CD4-positive, CD25-positive, alpha-beta regulatory T cell (primary cell): ENCODE results near the gene SETBP1. TPM values are rescaled to one million over a fixed set of nuclear protein-coding genes. Genes with fewer than 3 reads are reported as not detected.

ENCODE experiments used
- ATAC-seq, 2 donors: fragments of 150-1000 bp; cut with Tn5 transposase; one replicate each; pipeline ENCODE4 v1.10.0; 2021; ENCODE audit warnings: low read depth in 2 of 2, moderate number of reproducible peaks in 2 of 2, moderate library complexity in 1 of 2
- DNase-seq, 3 donors: peaks; one replicate each; pipeline versions ENCODE4 v3.0.0 to v3.0.0-alpha.2; 2012 to 2022; ENCODE audit warnings: mixed read lengths in 1 of 3
- H3K27ac ChIP-seq: one replicate; pipeline ENCODE4 v1.7.0; 2013; ENCODE audit warnings: mild to moderate bottlenecking, low read length; ENCODE audit not compliant: insufficient read depth, poor library complexity, severe bottlenecking
- H3K27me3 ChIP-seq: one replicate; pipeline ENCODE4 v1.7.0; 2013; ENCODE audit warnings: low read length; ENCODE audit not compliant: control insufficient read depth, insufficient read depth
- H3K36me3 ChIP-seq: one replicate; pipeline ENCODE4 v1.7.0; 2013; ENCODE audit warnings: mild to moderate bottlenecking, low read length, moderate library complexity; ENCODE audit not compliant: control insufficient read depth, insufficient read depth
- H3K4me1 ChIP-seq: 2 replicates; pipeline ENCODE4 v1.7.0; 2013; ENCODE audit warnings: mild to moderate bottlenecking, low read length; ENCODE audit not compliant: insufficient read depth, control insufficient read depth, poor library complexity, severe bottlenecking
- H3K4me3 ChIP-seq: one replicate; pipeline ENCODE4 v1.7.0; 2013; ENCODE audit warnings: low read depth, mild to moderate bottlenecking, low read length, moderate library complexity
- H3K9me3 ChIP-seq, 2 experiments: 1 replicate in 1 of 2; 2 replicates in 1 of 2; pipeline ENCODE4 v1.7.0; 2013; ENCODE audit warnings: low read length in 2 of 2, mild to moderate bottlenecking in 1 of 2, moderate library complexity in 1 of 2; ENCODE audit not compliant: control insufficient read depth in 2 of 2
- H3K27ac Mint-ChIP-seq, 3 donors: one replicate each; pipeline ENCODE4 v1.8.0; 2020 to 2022; ENCODE audit warnings: mild to moderate bottlenecking in 3 of 3, mixed read lengths in 3 of 3, moderate library complexity in 2 of 3
- H3K27me3 Mint-ChIP-seq: one replicate; pipeline ENCODE4 v1.8.0; 2022; ENCODE audit warnings: mild to moderate bottlenecking, mixed read lengths
- H3K36me3 Mint-ChIP-seq: one replicate; pipeline ENCODE4 v1.8.0; 2020; ENCODE audit warnings: mixed read lengths
- H3K4me1 Mint-ChIP-seq, 4 donors: one replicate each; pipeline ENCODE4 v1.8.0; 2020 to 2022; ENCODE audit warnings: mixed read lengths in 4 of 4, mild to moderate bottlenecking in 1 of 4
- H3K4me3 Mint-ChIP-seq, 4 donors: one replicate each; pipeline ENCODE4 v1.8.0; 2020 to 2022; ENCODE audit warnings: mild to moderate bottlenecking in 4 of 4, mixed read lengths in 4 of 4, moderate library complexity in 3 of 4
- H3K9me3 Mint-ChIP-seq, 7 donors: one replicate each; pipeline ENCODE4 v1.8.0; 2020 to 2022; ENCODE audit warnings: mixed read lengths in 7 of 7, mild to moderate bottlenecking in 3 of 7, moderate library complexity in 2 of 7
- polyA plus RNA-seq, 4 donors: library from polyadenylated mRNA; unstranded; fragments of 300-500 nt; fragmentation: Illumina TruSeq; gene quantifications; one replicate each; pipeline ENCODE4 v1.2.3, GENCODE V29; 2021
- total RNA-seq: library from RNA; stranded (reverse); gene quantifications from one replicate; pipeline ENCODE4 v1.2.3, GENCODE V29; 2022

SETBP1 gene
- total and polyA plus RNA-seq, 5 donors from 2014 or later = 0.32 to 1.6 (median 0.38) TPM; not detected in 2

GRCh38 chr18:44699572-44700261, 19.0 kb downstream of the SETBP1 start:
- Mint-ChIP-seq H3K27me3 (no peaks in the 10 kb centered on the region), H3K4me1 (peaks cover 0 to 8% (median 5%) of the 10 kb centered on the region in 4 donors), H3K36me3 (no peaks in the 10 kb centered on the region), H3K27ac (no peak overlapping the region), H3K4me3 (no peak overlapping the region), H3K9me3 (peaks cover 0 to 2% (median 0%) of the 10 kb centered on the region in 7 donors)
- Histone ChIP-seq H3K36me3 (no peaks in the 10 kb centered on the region), H3K9me3 (no peaks in the 10 kb centered on the region), H3K4me1 (no peaks in the 10 kb centered on the region), H3K27me3 (no peaks in the 10 kb centered on the region), H3K27ac (no peak overlapping the region), H3K4me3 (no peak overlapping the region)
- DNase-seq (no peak), ATAC-seq (no peak)

- H3K27ac Mint-ChIP-seq = no peak overlapping the region
- DNase-seq = no peak
- peak; percentile 44 to 47 for ATAC-seq
- H3K4me3 Mint-ChIP-seq = no peak overlapping the region
- Histone ChIP-seq H3K4me3 (no peak overlapping the region), H3K27me3 (no peaks in the 10 kb centered on the region), H3K9me3 (no peaks in the 10 kb centered on the region), H3K27ac (no peak overlapping the region), H3K36me3 (no peaks in the 10 kb centered on the region), H3K4me1 (no peaks in the 10 kb centered on the region)
- H3K27me3 Mint-ChIP-seq = no peaks in the 10 kb centered on the region
- H3K36me3 Mint-ChIP-seq = no peaks in the 10 kb centered on the region
- H3K9me3 Mint-ChIP-seq = peaks cover 0 to 2% (median 0%) of the 10 kb centered on the region in 7 donors
- H3K4me1 Mint-ChIP-seq = peaks cover 0 to 6% (median 4%) of the 10 kb centered on the region in 4 donors
Measured at GRCh38 chr18:44700652-44701051, 20.0 kb downstream of the SETBP1 start.

- peaks cover 0 to 6% (median 4%) of the 10 kb centered on the region in 4 donors for H3K4me1 Mint-ChIP-seq
- no peak overlapping the region for H3K27ac ChIP-seq
- no peaks in the 10 kb centered on the region for H3K4me1 ChIP-seq
- no peak overlapping the region for H3K4me3 Mint-ChIP-seq
- H3K27me3 ChIP-seq = no peaks in the 10 kb centered on the region
- H3K27me3 Mint-ChIP-seq = no peaks in the 10 kb centered on the region
- H3K4me3 ChIP-seq = no peak overlapping the region
- DNase-seq = no peak
- ATAC-seq = no peak
- no peak overlapping the region for H3K27ac Mint-ChIP-seq
- H3K9me3 Mint-ChIP-seq = peaks cover 0 to 2% (median 0%) of the 10 kb centered on the region in 7 donors
- no peaks in the 10 kb centered on the region for H3K36me3 ChIP-seq
- no peaks in the 10 kb centered on the region for H3K9me3 ChIP-seq
- H3K36me3 Mint-ChIP-seq = no peaks in the 10 kb centered on the region
Measured at GRCh38 chr18:44701227-44701626, 20.5 kb downstream of the SETBP1 start.

GRCh38 chr18:44702594-44702993, 21.9 kb downstream of the SETBP1 start:
- ATAC-seq = no peak
- Mint-ChIP-seq H3K9me3 (peaks cover 0 to 2% (median 0%) of the 10 kb centered on the region in 7 donors), H3K27ac (no peak overlapping the region), H3K4me1 (peaks cover 0 to 6% (median 4%) of the 10 kb centered on the region in 4 donors), H3K36me3 (no peaks in the 10 kb centered on the region), H3K4me3 (no peak overlapping the region), H3K27me3 (peaks cover 5% of the 10 kb centered on the region)
- DNase-seq = no peak
- Histone ChIP-seq H3K4me3 (no peak overlapping the region), H3K27ac (no peak overlapping the region), H3K36me3 (no peaks in the 10 kb centered on the region), H3K9me3 (no peaks in the 10 kb centered on the region), H3K27me3 (no peaks in the 10 kb centered on the region), H3K4me1 (no peaks in the 10 kb centered on the region)

GRCh38 chr18:44704135-44704789, 23.6 kb downstream of the SETBP1 start:
- no peak overlapping the region for H3K4me3 ChIP-seq
- no peaks in the 10 kb centered on the region for H3K27me3 ChIP-seq
- peaks cover 0 to 2% (median 0%) of the 10 kb centered on the region in 7 donors for H3K9me3 Mint-ChIP-seq
- H3K27ac ChIP-seq = no peak overlapping the region
- DNase-seq (no peak), ATAC-seq (no peak)
- H3K4me3 Mint-ChIP-seq = no peak overlapping the region
- H3K27me3 Mint-ChIP-seq = peaks cover 10% of the 10 kb centered on the region
- no peaks in the 10 kb centered on the region for H3K4me1 ChIP-seq
- no peak overlapping the region for H3K27ac Mint-ChIP-seq
- no peaks in the 10 kb centered on the region for H3K36me3 Mint-ChIP-seq
- H3K4me1 Mint-ChIP-seq = peaks cover 0 to 3% (median 0%) of the 10 kb centered on the region in 4 donors
- H3K36me3 ChIP-seq = no peaks in the 10 kb centered on the region
- no peaks in the 10 kb centered on the region for H3K9me3 ChIP-seq

- Mint-ChIP-seq H3K36me3 (no peaks in the 10 kb centered on the region), H3K9me3 (peaks cover 0 to 2% (median 0%) of the 10 kb centered on the region in 7 donors), H3K27ac (no peak overlapping the region), H3K27me3 (peaks cover 10% of the 10 kb centered on the region), H3K4me3 (no peak overlapping the region), H3K4me1 (peaks cover 4 to 11% (median 6%) of the 10 kb centered on the region in 4 donors)
- H3K27ac ChIP-seq = no peak overlapping the region
- H3K4me1 ChIP-seq = no peaks in the 10 kb centered on the region
- DNase-seq = no peak
- no peak overlapping the region for H3K4me3 ChIP-seq
- H3K27me3 ChIP-seq = no peaks in the 10 kb centered on the region
- no peak for ATAC-seq
- no peaks in the 10 kb centered on the region for H3K9me3 ChIP-seq
- H3K36me3 ChIP-seq = no peaks in the 10 kb centered on the region
Measured at GRCh38 chr18:44705075-44705675, 24.5 kb downstream of the SETBP1 start.

- Mint-ChIP-seq H3K4me1 (peaks cover 5 to 14% (median 9%) of the 10 kb centered on the region in 4 donors), H3K4me3 (no peak overlapping the region), H3K9me3 (peaks cover 0 to 2% (median 0%) of the 10 kb centered on the region in 7 donors), H3K36me3 (no peaks in the 10 kb centered on the region), H3K27ac (no peak overlapping the region), H3K27me3 (peaks cover 14% of the 10 kb centered on the region)
- H3K4me1 ChIP-seq = no peaks in the 10 kb centered on the region
- H3K36me3 ChIP-seq = no peaks in the 10 kb centered on the region
- no peak overlapping the region for H3K27ac ChIP-seq
- H3K27me3 ChIP-seq = no peaks in the 10 kb centered on the region
- ATAC-seq (no peak), DNase-seq (no peak)
- no peak overlapping the region for H3K4me3 ChIP-seq
- H3K9me3 ChIP-seq = no peaks in the 10 kb centered on the region
Measured at GRCh38 chr18:44708451-44709083, 27.9 kb downstream of the SETBP1 start.
